H1 (cell line): Measurements from ENCODE around the gene SLC22A13. TPM values are rescaled to one million over a fixed set of nuclear protein-coding genes. Genes with fewer than 3 reads are reported as not detected.

Experiments
- CTCF ChIA-PET: fragments of 300-600 bp; sonication (Branson Sonifier 250); formaldehyde crosslinking; loops from one replicate; lab custom pipeline; 2021; ENCODE audit not compliant: partially characterized antibody; lab: Charles Lee
- POLR2A ChIA-PET: fragments of 300-600 bp; sonication (Branson Sonifier 250); formaldehyde crosslinking; loops from one replicate; lab custom pipeline; 2021; ENCODE audit warnings: inconsistent platforms; ENCODE audit not compliant: partially characterized antibody; lab: Charles Lee
- DNase-seq, 2 experiments: peaks; one replicate each; pipeline versions ENCODE4 v3.0.0 to v3.0.0-alpha.2; 2010 to 2022; ENCODE audit warnings: low spot score in 2 of 2, low read depth in 1 of 2, mixed read lengths in 1 of 2
- FAIRE-seq: peaks from 2 replicates; lab custom pipeline; 2011; peaks lifted over from hg19 to GRCh38; lab: Jason Lieb, UNC
- H2AFZ ChIP-seq: 2 replicates; pipeline ENCODE4 v1.8.1; 2012; ENCODE audit warnings: low read length, inconsistent platforms
- H2AK5ac ChIP-seq: 2 replicates; pipeline ENCODE4 v1.6.1; 2013; ENCODE audit warnings: low read depth, low read length
- H2BK120ac ChIP-seq: replicated peaks from 2 replicates; pipeline ENCODE3; 2013; ENCODE audit warnings: low read depth, low read length, inconsistent platforms
- H2BK12ac ChIP-seq: 2 replicates; pipeline ENCODE4 v1.6.1; 2013; ENCODE audit warnings: low read depth, low read length
- H2BK15ac ChIP-seq: 2 replicates; pipeline ENCODE4 v1.6.1; 2013; ENCODE audit warnings: low read length
- H2BK20ac ChIP-seq: 2 replicates; pipeline ENCODE4 v1.6.1; 2013; ENCODE audit warnings: low read length
- H2BK5ac ChIP-seq: 2 replicates; pipeline ENCODE4 v1.6.1; 2013; ENCODE audit warnings: low read depth, low read length
- H3K14ac ChIP-seq: 2 replicates; pipeline ENCODE4 v1.6.1; 2013; ENCODE audit warnings: inconsistent platforms; ENCODE audit not compliant: insufficient read length
- H3K18ac ChIP-seq: 2 replicates; pipeline ENCODE4 v1.6.1; 2013; ENCODE audit warnings: low read length; ENCODE audit errors: extremely low read depth
- H3K23ac ChIP-seq: 2 replicates; pipeline ENCODE4 v1.6.1; 2013; ENCODE audit warnings: inconsistent platforms; ENCODE audit not compliant: insufficient read length
- H3K23me2 ChIP-seq: 2 replicates; pipeline ENCODE4 v1.6.1; 2013; ENCODE audit warnings: low read depth, low read length
- H3K27ac ChIP-seq: 2 replicates; pipeline ENCODE4 v1.6.1; 2011; ENCODE audit warnings: low read depth, low read length, inconsistent platforms
- H3K27me3 ChIP-seq, 4 experiments: replicated peaks in 1 of 4; 1 replicate in 1 of 4; 2 replicates in 3 of 4; pipeline versions ENCODE4 v1.6.1 to v1.8.1; 2011 to 2013; ENCODE audit warnings: low read length in 3 of 4, mild to moderate bottlenecking in 3 of 4, inconsistent platforms in 2 of 4, mixed read lengths in 2 of 4, moderate library complexity in 1 of 4; ENCODE audit not compliant: control insufficient read depth in 3 of 4, insufficient read depth in 3 of 4; ENCODE audit errors: extremely low read depth in 1 of 4
- H3K36me3 ChIP-seq, 4 experiments: 2 replicates each; pipeline versions ENCODE4 v1.6.1 to v1.8.1; 2011 to 2013; ENCODE audit warnings: mild to moderate bottlenecking in 4 of 4, low read length in 3 of 4, moderate library complexity in 2 of 4, control low read depth in 1 of 4, inconsistent platforms in 1 of 4; ENCODE audit not compliant: insufficient read depth in 4 of 4, control insufficient read depth in 2 of 4
- H3K4ac ChIP-seq: replicated peaks from 2 replicates; pipeline ENCODE3; 2013; ENCODE audit warnings: low read length, low read depth, mixed read lengths, inconsistent platforms; ENCODE audit not compliant: insufficient read length
- H3K4me1 ChIP-seq, 4 experiments: replicated peaks in 1 of 4; 1 replicate in 1 of 4; 2 replicates in 3 of 4; pipeline versions ENCODE4 v1.6.1 to v1.8.1; 2011 to 2013; ENCODE audit warnings: low read length in 3 of 4, inconsistent platforms in 2 of 4, mixed read lengths in 1 of 4; ENCODE audit not compliant: insufficient read depth in 4 of 4, control insufficient read depth in 3 of 4
- H3K4me2 ChIP-seq, 2 experiments: 2 replicates each; pipeline versions ENCODE4 v1.6.1 to v1.8.1; 2011 to 2013; ENCODE audit warnings: low read depth in 2 of 2, low read length in 2 of 2, control low read depth in 1 of 2, inconsistent platforms in 1 of 2, mild to moderate bottlenecking in 1 of 2; ENCODE audit not compliant: insufficient read depth in 1 of 2
- H3K4me3 ChIP-seq, 4 experiments: fragments of 200-600, 300-600 bp in 1 of 4; sonication (generic), shearing (Covaris generic), sonication (Bioruptor Twin) in 1 of 4; 2 replicates each; pipeline versions ENCODE4 v1.5.1 to v1.8.1; 2011 to 2016; ENCODE audit warnings: low read length in 4 of 4, low read depth in 3 of 4, control low read depth in 2 of 4, inconsistent platforms in 2 of 4, mild to moderate bottlenecking in 2 of 4, mixed read lengths in 1 of 4, moderate library complexity in 1 of 4; ENCODE audit not compliant: insufficient read depth in 2 of 4; ENCODE audit errors: extremely low read depth in 1 of 4
- H3K56ac ChIP-seq: replicated peaks from 2 replicates; pipeline ENCODE3; 2013; ENCODE audit warnings: low read depth, mild to moderate bottlenecking, mixed read lengths, low read length, inconsistent platforms; ENCODE audit not compliant: insufficient read length
- H3K79me1 ChIP-seq: 2 replicates; pipeline ENCODE4 v1.6.1; 2013; ENCODE audit warnings: low read depth, low read length, control low read depth
- H3K79me2 ChIP-seq, 2 experiments: 2 replicates each; pipeline versions ENCODE4 v1.6.1 to v1.8.1; 2012 to 2013; ENCODE audit warnings: low read length in 2 of 2, mild to moderate bottlenecking in 2 of 2, inconsistent platforms in 1 of 2; ENCODE audit not compliant: insufficient read depth in 2 of 2, control insufficient read depth in 1 of 2
- H3K9ac ChIP-seq, 4 experiments: replicated peaks in 1 of 4; 1 replicate in 1 of 4; 2 replicates in 3 of 4; pipeline versions ENCODE4 v1.6.1 to v1.8.1; 2011 to 2013; ENCODE audit warnings: low read depth in 3 of 4, low read length in 3 of 4, control low read depth in 2 of 4, mild to moderate bottlenecking in 2 of 4, moderate library complexity in 2 of 4, inconsistent platforms in 1 of 4; ENCODE audit errors: extremely low read depth in 1 of 4
- H3K9me3 ChIP-seq, 2 experiments: 2 replicates each; pipeline versions ENCODE4 v1.6.1 to v1.8.1; 2012 to 2013; ENCODE audit warnings: mild to moderate bottlenecking in 2 of 2, moderate library complexity in 2 of 2, control low read depth in 1 of 2, inconsistent platforms in 1 of 2, low read depth in 1 of 2, low read length in 1 of 2, mixed read lengths in 1 of 2; ENCODE audit not compliant: insufficient read depth in 2 of 2
- H4K20me1 ChIP-seq, 2 experiments: replicated peaks in 1 of 2; 2 replicates each; pipeline versions ENCODE3 to v1.8.1; 2011 to 2013; ENCODE audit warnings: inconsistent platforms in 2 of 2, low read length in 2 of 2, mild to moderate bottlenecking in 1 of 2; ENCODE audit not compliant: insufficient read depth in 2 of 2, control insufficient read depth in 1 of 2
- H4K5ac ChIP-seq: 2 replicates; pipeline ENCODE4 v1.6.1; 2013; ENCODE audit warnings: low read length, low read depth, mixed read lengths, inconsistent platforms; ENCODE audit not compliant: insufficient read length
- H4K8ac ChIP-seq: 2 replicates; pipeline ENCODE4 v1.8.0; 2013; ENCODE audit warnings: mild to moderate bottlenecking, moderate library complexity, low read length, inconsistent platforms; ENCODE audit not compliant: insufficient read depth; ENCODE audit errors: extremely low read depth
- H4K91ac ChIP-seq: replicated peaks from 2 replicates; pipeline ENCODE3; 2013; ENCODE audit warnings: low read length, mixed read lengths, inconsistent platforms; ENCODE audit not compliant: insufficient read length
- BRCA1 ChIP-seq: IDR thresholded peaks from 2 replicates; pipeline ENCODE4 v1.6.1; 2012; ENCODE audit warnings: low read depth, low read length, improper control_type of control experiment
- CBX5 ChIP-seq: fragments of 300-800, 300-1000 bp; sonication (generic); IDR thresholded peaks from 2 replicates; pipeline ENCODE4 v1.7.1; 2016; ENCODE audit warnings: antibody characterized with exemption, low read length, low read depth
- CTBP2 ChIP-seq: IDR thresholded peaks from 2 replicates; pipeline ENCODE4 v1.7.0; 2011; ENCODE audit warnings: borderline replicate concordance, mild to moderate bottlenecking, moderate library complexity, mixed read lengths, low read length; ENCODE audit not compliant: insufficient read depth, insufficient read length
- E2F6 ChIP-seq: IDR thresholded peaks from 2 replicates; pipeline ENCODE4 v1.6.1; 2012; ENCODE audit warnings: inconsistent platforms
- GTF2F1 ChIP-seq: IDR thresholded peaks from 2 replicates; pipeline ENCODE4 v1.6.1; 2012; ENCODE audit warnings: low read depth, low read length, improper control_type of control experiment, borderline replicate concordance
- HDAC6 ChIP-seq: IDR thresholded peaks from one replicate; pipeline ENCODE4 v1.7.1; 2012; ENCODE audit warnings: low read depth, mild to moderate bottlenecking, inconsistent platforms, low read length, moderate library complexity
- JUND ChIP-seq: IDR thresholded peaks from 2 replicates; pipeline ENCODE4 v1.6.1; 2011; ENCODE audit warnings: mild to moderate bottlenecking, improper control_type of control experiment, low read length
- MAX ChIP-seq: IDR thresholded peaks from 2 replicates; pipeline ENCODE4 v1.6.1; 2012; ENCODE audit warnings: inconsistent platforms
- NANOG ChIP-seq: IDR thresholded peaks from 2 replicates; pipeline ENCODE4 v1.6.1; 2011; ENCODE audit warnings: low read length, low read depth, mild to moderate bottlenecking, inconsistent platforms; ENCODE audit not compliant: insufficient read depth, poor library complexity, severe bottlenecking
- POU5F1 ChIP-seq: IDR thresholded peaks from 2 replicates; pipeline ENCODE4 v1.6.1; 2011; ENCODE audit warnings: low read depth, mild to moderate bottlenecking, low read length, moderate library complexity
- RAD21 ChIP-seq, 2 experiments: IDR thresholded peaks in 1 of 2; conservative IDR thresholded peaks in 1 of 2; 2 replicates each; pipeline ENCODE4 v1.6.1; 2011; ENCODE audit warnings: low read depth in 2 of 2, low read length in 2 of 2, improper control_type of control experiment in 1 of 2, inconsistent platforms in 1 of 2, mild to moderate bottlenecking in 1 of 2, moderate library complexity in 1 of 2
- SIRT6 ChIP-seq: IDR thresholded peaks from one replicate; pipeline ENCODE4 v1.7.1; 2012; ENCODE audit warnings: low read length, inconsistent platforms
- SP1 ChIP-seq: IDR thresholded peaks from 2 replicates; pipeline ENCODE4 v1.6.1; 2011; ENCODE audit warnings: low read depth, low read length
- TAF1 ChIP-seq: IDR thresholded peaks from 2 replicates; pipeline ENCODE4 v1.6.1; 2011; ENCODE audit warnings: mild to moderate bottlenecking, low read depth, low read length
- TAF7 ChIP-seq: optimal IDR thresholded peaks from 2 replicates; pipeline ENCODE3; 2011; ENCODE audit warnings: low read depth, mild to moderate bottlenecking, inconsistent platforms, low read length, moderate library complexity, borderline replicate concordance
- polyA plus RNA-seq, 7 experiments: library from polyadenylated mRNA; depleted of rRNA in 3 of 7; stranded (reverse) in 5 of 7; unstranded in 2 of 7; fragments of >200 nt in 5 of 7; fragments of 200-250 nt in 2 of 7; gene quantifications; 1 replicate in 5 of 7; 2 replicates in 1 of 7; 4 replicates in 1 of 7; pipeline versions ENCODE4 v1.2.1 to v1.2.3, GENCODE V29; 2011 to 2013; ENCODE audit warnings: missing spikeins in 2 of 7, mixed read lengths in 2 of 7
- total RNA-seq: library from RNA; stranded (reverse); fragmentation: NEBNext Ultra II Directional; extraction: Animal tissue kit (Norgen Biotek cat#: 25700); gene quantifications from 2 replicates; pipeline ENCODE4 v1.2.1, GENCODE V29; 2021

Gene SLC22A13
- total and polyA plus RNA-seq, 2 of the 8 experiments (the other 6 are each of a cell fraction or from before 2014, with no cell fraction given): 0.05 to 0.41 TPM

- no peaks in the 10 kb centered on the region for H3K23me2 ChIP-seq
- no peak overlapping the region for H3K4ac ChIP-seq
- no peaks in the 10 kb centered on the region for H4K20me1 ChIP-seq
- H2AK5ac ChIP-seq: no peak overlapping the region
- DNase-seq (no peak), FAIRE-seq (no peak)
- H3K79me2 ChIP-seq: no peaks in the 10 kb centered on the region
- no peak overlapping the region for H3K9ac ChIP-seq
- no peak overlapping the region for H2BK20ac ChIP-seq
- H3K18ac ChIP-seq: no peak overlapping the region
- H3K14ac ChIP-seq: no peak overlapping the region
- no peaks in the 10 kb centered on the region for H3K4me1 ChIP-seq
- no peak overlapping the region for H3K56ac ChIP-seq
- H2BK15ac ChIP-seq: no peak overlapping the region
- H3K36me3 ChIP-seq: peaks cover 0 to 24% (median 16%) of the 10 kb centered on the region in 4 experiments; a peak in 5 of 8 replicates
- no peak overlapping the region for H4K8ac ChIP-seq
- no peak overlapping the region for H3K27ac ChIP-seq
- no peak overlapping the region for H2BK120ac ChIP-seq
- no peak overlapping the region for H3K23ac ChIP-seq
- H2BK12ac ChIP-seq: no peak overlapping the region
- no peaks in the 10 kb centered on the region for H3K79me1 ChIP-seq
- POLR2A ChIA-PET: no interaction called here
- H4K5ac ChIP-seq: no peak overlapping the region
- H3K9me3 ChIP-seq: no peaks in the 10 kb centered on the region
- H2AFZ ChIP-seq: no peak overlapping the region
- no peak overlapping the region for H3K4me2 ChIP-seq
- no peaks in the 10 kb centered on the region for H3K27me3 ChIP-seq
- CTCF ChIA-PET: interaction anchor here (1.3 kb wide), 1 partner anchor 10 kb away, joined by 4 read pairs; no protein-coding TSS in a partner anchor
- H2BK5ac ChIP-seq: no peak overlapping the region
- no peak overlapping the region for H4K91ac ChIP-seq
- no peak overlapping the region for H3K4me3 ChIP-seq
- TF ChIP-seq BRCA1 (no peak), JUND (no peak), TAF1 (no peak), CBX5 (no peak), RAD21 (IDR thresholded peaks at IDR 0.05 in 1 of 2, conservative IDR thresholded peaks at IDR 0.05 in 1 of 2; ENCODE audit: low read depth in 2 of 2, low read length in 2 of 2) (no peak), MAX (no peak), SP1 (no peak), SIRT6 (no peak), GTF2F1 (no peak), E2F6 (no peak), HDAC6 (no peak), NANOG (no peak), TAF7 (no peak), POU5F1 (no peak), CTBP2 (no peak)
Measured at GRCh38 chr3:38235466-38235865, 30.1 kb upstream of the SLC22A13 start.
